Heart right ventricle (tissue), 16 donors: ENCODE data around the gene SYNJ2. TPM values are rescaled to one million over a fixed set of nuclear protein-coding genes. Genes with fewer than 3 reads are reported as not detected.
A peak's percentile ranks its signal among the peaks of the same experiment; 100 is the strongest.

Experiments used
- ATAC-seq, 8 donors: fragments of 200-7000 bp; cut with Tn5 transposase; one replicate each; pipeline ENCODE4 v1.9.1; 2020; ENCODE audit warnings: mild to moderate bottlenecking in 8 of 8, moderate library complexity in 8 of 8, moderate number of reproducible peaks in 1 of 8
- DNase-seq, 2 donors: peaks; one replicate each; pipeline ENCODE4 v3.0.0-alpha.2; 2020
- H3K27ac ChIP-seq, 10 donors: fragments of 200-600 bp; sonication (generic) in 2 of 10; one replicate each; pipeline versions ENCODE4 v1.5.0 to v1.8.0; 2020 to 2022; ENCODE audit warnings: mild to moderate bottlenecking in 3 of 10
- H3K27me3 ChIP-seq, 7 donors: fragments of 200-600 bp; one replicate each; pipeline ENCODE4 v1.8.0; 2021 to 2022; ENCODE audit warnings: mild to moderate bottlenecking in 2 of 7
- H3K36me3 ChIP-seq, 9 donors: fragments of 200-600 bp; sonication (generic) in 1 of 9; one replicate each; pipeline versions ENCODE4 v1.5.0 to v1.8.0; 2020 to 2022; ENCODE audit warnings: mild to moderate bottlenecking in 2 of 9
- H3K4me1 ChIP-seq, 9 donors: fragments of 200-600 bp; sonication (generic) in 1 of 9; one replicate each; pipeline versions ENCODE4 v1.5.0 to v1.8.0; 2020 to 2022; ENCODE audit warnings: mild to moderate bottlenecking in 4 of 9
- H3K4me3 ChIP-seq, 10 donors: fragments of 200-600 bp; sonication (generic) in 2 of 10; one replicate each; pipeline versions ENCODE4 v1.5.0 to v1.8.0; 2020 to 2022; ENCODE audit warnings: mild to moderate bottlenecking in 7 of 10, moderate library complexity in 2 of 10
- H3K9me3 ChIP-seq, 11 donors: fragments of 200-600 bp in 10 of 11; sonication (generic) in 2 of 11; one replicate each; pipeline versions ENCODE4 v1.5.0 to v1.8.0; 2013 to 2022; ENCODE audit warnings: mild to moderate bottlenecking in 2 of 11, control low read depth in 1 of 11, moderate library complexity in 1 of 11
- WGBS, 2 donors: extraction: QIAGEN DNeasy Blood & Tissue Kit; methylation state at CpG; one replicate each; pipeline ENCODE4 v1.1.7; 2013; ENCODE audit warnings: inconsistent platforms in 1 of 2; 5-methylcytosine and 5-hydroxymethylcytosine counted together
- intact Hi-C, 10 donors: fragments of 100-400 bp; cut with DNase I; formaldehyde crosslinking; loops; one replicate each; pipeline versions ENCODE4 v1.11.1 to v1.14.2; 2022
- polyA plus RNA-seq, 2 donors: library from polyadenylated mRNA; stranded (reverse); fragments of 200-250 nt; gene quantifications; one replicate each; pipeline ENCODE4 v1.2.3, GENCODE V29; 2013
- total RNA-seq, 10 donors: library from RNA; stranded (reverse); fragmentation: NEBNext Ultra II Directional in 3 of 10; extraction: Animal tissue kit (Norgen Biotek cat#: 25700) in 3 of 10; gene quantifications; one replicate each; pipeline versions ENCODE4 v1.2.1 to v1.2.4, GENCODE V29; 2021 to 2023
- TF ChIP-seq, protein P1 (sequence below), 9 donors: fragments of 200-600 bp; sonication (generic) in 2 of 9; IDR thresholded peaks; one replicate each; pipeline versions ENCODE4 v1.5.0 to v1.8.0; 2021 to 2022; ENCODE audit warnings: antibody characterized with exemption in 9 of 9, mild to moderate bottlenecking in 5 of 9, moderate library complexity in 1 of 9
- donor health status: Arrhythmogenic right ventricular cardiomyopathy.
- donor health status: ischemic (EF 13 %, LVEDD 7.1; RV severe dilation, severe dysfunction).
- donor health status: healthy with polysubstance abuse.
- donor health status: DM: no; HTN: yes; CAD: no.
- donor health status: DM: no; HTN: no; CAD: no.
- donor health status: ischemic (EF 25% LVEDD 6.9; RV normal size, moderate dysfunction).
- donor health status: ischemic (EF 25% LVEDD 5.7; RV mildly dilated, moderate dysfunction).
- donor health status: healthy.
- donor health status: DM: yes; HTN: yes; CAD: no.
- donor health status: Ischemic cardiomyopathy.
- donor health status: ischemic (EF 35%, LVEDD 5.7; RV mildly dilated, moderate dysfunction).
- donor health status: nonischemic (EF 11% LVEDD 7.7; RV severe dilation, severe dysfunction).
- donor health status: DM: yes; HTN: yes; CAD: no.
- donor health status: PGD.
- donor health status: ischemic (EF 29% LVEDD 5.4; RV normal size, mild dysfunction).
- donor health status: nonischemic (EF 23%, LVEDD 6.1; RV moderate dilation, normal function).

SYNJ2 gene
- total and polyA plus RNA-seq, 12 donors: 14.0 to 27.8 (median 19.0) TPM

- intact Hi-C loops: no loop called here
- ATAC-seq: no peak
- Histone ChIP-seq H3K36me3 (peaks cover 0 to 67% (median 15%) of the 10 kb centered on the region in 9 donors), H3K27me3 (no peaks in the 10 kb centered on the region), H3K27ac (no peak overlapping the region), H3K4me3 (no peak overlapping the region), H3K4me1 (no peaks in the 10 kb centered on the region), H3K9me3 (no peaks in the 10 kb centered on the region)
- 43 to 78% methylated on average over 1 of the region's 1 CpG for WGBS, 2 donors
- DNase-seq: no peak
- TF ChIP-seq, protein P1, sequence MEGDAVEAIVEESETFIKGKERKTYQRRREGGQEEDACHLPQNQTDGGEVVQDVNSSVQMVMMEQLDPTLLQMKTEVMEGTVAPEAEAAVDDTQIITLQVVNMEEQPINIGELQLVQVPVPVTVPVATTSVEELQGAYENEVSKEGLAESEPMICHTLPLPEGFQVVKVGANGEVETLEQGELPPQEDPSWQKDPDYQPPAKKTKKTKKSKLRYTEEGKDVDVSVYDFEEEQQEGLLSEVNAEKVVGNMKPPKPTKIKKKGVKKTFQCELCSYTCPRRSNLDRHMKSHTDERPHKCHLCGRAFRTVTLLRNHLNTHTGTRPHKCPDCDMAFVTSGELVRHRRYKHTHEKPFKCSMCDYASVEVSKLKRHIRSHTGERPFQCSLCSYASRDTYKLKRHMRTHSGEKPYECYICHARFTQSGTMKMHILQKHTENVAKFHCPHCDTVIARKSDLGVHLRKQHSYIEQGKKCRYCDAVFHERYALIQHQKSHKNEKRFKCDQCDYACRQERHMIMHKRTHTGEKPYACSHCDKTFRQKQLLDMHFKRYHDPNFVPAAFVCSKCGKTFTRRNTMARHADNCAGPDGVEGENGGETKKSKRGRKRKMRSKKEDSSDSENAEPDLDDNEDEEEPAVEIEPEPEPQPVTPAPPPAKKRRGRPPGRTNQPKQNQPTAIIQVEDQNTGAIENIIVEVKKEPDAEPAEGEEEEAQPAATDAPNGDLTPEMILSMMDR (IDR thresholded peaks at IDR 0.05): peak in 1 of 9 donors; percentile 12
Observed at GRCh38 chr6:158143700-158144099, 162.0 kb downstream of the SYNJ2 start.

Other genes with a start within 250 kb of the SYNJ2 start
- 10 to 100 TPM; 27.9 to 39.7 (median 31.6) TPM for gene SNX9, start 158.6 kb upstream of the SYNJ2 start, total RNA-seq
- 10 to 100 TPM; 18.8 to 20.9 TPM for gene SNX9, start 158.6 kb upstream of the SYNJ2 start, polyA plus RNA-seq
- gene SERAC1, start 186.4 kb downstream of the SYNJ2 start, total RNA-seq: 1 to 10 TPM; 4.0 to 6.0 (median 4.9) TPM
- 1 to 10 TPM; 2.0 to 3.0 TPM for gene SERAC1, start 186.4 kb downstream of the SYNJ2 start, polyA plus RNA-seq
- 10 to 100 TPM; 23.1 to 32.1 (median 27.2) TPM for gene GTF2H5, start 186.5 kb downstream of the SYNJ2 start, total RNA-seq
- gene GTF2H5, start 186.5 kb downstream of the SYNJ2 start, polyA plus RNA-seq: 1 to 10 TPM; 2.5 to 6.4 TPM